Activated CD8-positive, alpha-beta memory T cell treated with anti-CD3 and anti-CD28 coated beads, Interleukin-2, amount 50 U/mL, for 24 hours (primary cell): Measurements from ENCODE around the gene PIP5KL1.

Source experiments
- DNase-seq: peaks from one replicate; pipeline ENCODE4 v3.0.0-alpha.2; 2020; ENCODE audit errors: extremely low read depth

Gene PIP5KL1

DNA sequence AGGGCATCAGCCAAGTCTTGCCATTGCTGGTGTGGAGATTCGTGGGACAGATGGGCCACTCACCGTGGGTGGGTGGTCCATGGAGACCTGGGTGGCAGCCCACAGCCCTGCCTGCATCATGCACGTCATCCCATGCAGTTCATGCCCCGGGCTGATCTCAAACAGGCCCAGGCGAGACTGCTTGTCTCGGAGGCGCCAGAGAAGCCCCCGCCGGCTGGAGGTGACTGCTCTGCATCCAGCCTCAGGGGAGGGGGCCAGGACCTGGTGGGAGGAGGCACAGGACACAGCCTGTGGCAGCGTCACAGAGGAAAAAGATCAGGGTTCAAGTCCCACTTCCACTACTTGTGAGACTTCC is 975 bp downstream of the PIP5KL1 start:
- no peak for DNase-seq

DNA sequence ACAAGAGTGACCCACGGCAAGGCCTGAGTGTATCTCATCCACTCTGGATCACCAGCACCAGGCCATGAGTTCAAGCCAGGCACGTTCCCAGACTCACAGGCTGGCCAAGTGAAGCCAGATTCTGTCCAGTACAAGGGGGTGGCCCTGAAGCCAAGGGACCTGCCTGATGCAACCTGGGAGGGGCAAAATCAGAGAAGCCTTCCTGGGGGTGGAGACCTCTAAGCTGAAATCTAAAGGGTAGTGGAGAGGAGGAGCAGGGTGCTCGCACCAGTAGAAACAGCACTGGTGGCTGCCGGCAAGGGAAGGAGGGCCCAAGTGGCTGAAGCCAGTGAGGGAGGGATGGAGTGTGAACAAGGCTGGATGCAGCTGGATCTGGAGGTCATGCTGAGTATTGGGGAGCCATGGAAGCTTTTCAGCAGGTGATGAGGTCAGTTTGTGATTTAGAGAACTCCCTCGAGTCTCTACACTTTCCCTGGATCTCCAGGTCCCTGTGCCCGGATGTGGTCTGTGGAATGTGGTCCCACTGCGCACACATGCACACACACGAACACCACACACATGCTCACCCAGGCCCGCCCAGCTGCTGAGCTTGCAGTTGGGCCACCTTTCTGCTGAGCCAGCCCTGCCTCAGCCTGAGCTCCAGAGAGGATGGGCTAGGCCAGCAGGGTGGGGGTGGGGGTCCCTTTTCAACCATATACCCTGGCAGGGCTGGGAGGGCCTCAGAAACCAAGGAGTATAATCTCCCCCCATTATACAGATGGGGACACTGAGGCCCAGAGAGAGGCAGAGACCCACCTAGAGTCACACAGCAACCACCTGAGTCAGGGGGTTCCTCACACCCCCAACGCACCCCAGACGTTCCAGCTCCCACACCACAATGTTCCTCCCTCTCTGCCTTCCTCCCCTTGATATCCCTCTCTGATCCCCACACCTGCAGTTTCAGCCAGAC is 1.6 kb downstream of the PIP5KL1 start:
- DNase-seq, result no peak

DNA sequence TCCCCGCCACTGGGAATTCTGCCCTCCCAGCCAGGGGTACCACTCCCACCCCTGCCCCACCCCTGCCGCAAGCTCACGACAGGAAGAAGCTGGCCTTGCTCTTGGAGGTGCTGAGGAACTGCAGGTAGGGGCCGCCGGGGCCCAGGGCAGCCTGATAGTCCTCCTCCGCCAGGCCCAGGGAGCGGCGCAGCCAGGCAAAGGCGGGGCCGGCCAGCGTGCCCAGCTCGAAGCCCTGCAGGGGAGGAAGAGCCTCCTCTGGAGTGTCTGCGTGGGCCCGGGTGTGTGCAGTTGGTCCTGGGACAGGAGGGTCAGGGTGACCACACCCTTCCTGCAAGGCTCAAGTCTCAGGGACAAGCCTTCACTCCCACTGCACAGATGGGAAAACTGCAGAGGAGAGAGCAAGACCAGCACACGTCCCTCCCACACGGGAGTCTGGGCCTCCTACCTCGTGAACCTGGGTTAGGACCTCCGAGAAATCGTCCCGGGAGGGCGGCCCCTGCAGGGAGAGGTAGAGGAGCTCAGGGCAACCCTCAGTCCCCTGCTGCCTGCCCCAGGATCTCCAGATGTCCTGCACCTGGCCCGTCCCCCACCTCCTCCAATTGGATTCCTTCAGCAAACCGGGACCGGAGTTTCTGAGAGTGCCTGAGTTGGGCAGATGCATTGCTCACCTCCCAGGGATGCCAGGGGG is 2.4 kb downstream of the PIP5KL1 start:
- DNase-seq, result no peak

- no peak for DNase-seq
Observed at GRCh38 chr9:127927201-127927987, 3.2 kb downstream of the PIP5KL1 start.

DNA sequence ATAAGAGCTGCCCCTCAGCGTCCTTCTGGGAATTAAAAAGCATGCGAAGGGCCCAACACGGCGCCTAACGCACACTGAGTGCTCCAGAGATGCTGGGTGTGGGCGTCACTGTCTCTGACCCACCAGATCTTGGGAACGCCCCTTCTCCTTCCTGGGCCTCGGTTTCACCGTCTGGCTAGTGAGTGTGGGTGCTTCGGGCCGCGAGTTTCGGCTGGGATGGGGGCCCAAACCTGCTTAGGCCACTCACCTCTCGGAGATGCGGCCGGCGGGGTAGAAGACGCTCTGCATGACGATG is 3.7 kb downstream of the PIP5KL1 start:
- no peak for DNase-seq

DNA sequence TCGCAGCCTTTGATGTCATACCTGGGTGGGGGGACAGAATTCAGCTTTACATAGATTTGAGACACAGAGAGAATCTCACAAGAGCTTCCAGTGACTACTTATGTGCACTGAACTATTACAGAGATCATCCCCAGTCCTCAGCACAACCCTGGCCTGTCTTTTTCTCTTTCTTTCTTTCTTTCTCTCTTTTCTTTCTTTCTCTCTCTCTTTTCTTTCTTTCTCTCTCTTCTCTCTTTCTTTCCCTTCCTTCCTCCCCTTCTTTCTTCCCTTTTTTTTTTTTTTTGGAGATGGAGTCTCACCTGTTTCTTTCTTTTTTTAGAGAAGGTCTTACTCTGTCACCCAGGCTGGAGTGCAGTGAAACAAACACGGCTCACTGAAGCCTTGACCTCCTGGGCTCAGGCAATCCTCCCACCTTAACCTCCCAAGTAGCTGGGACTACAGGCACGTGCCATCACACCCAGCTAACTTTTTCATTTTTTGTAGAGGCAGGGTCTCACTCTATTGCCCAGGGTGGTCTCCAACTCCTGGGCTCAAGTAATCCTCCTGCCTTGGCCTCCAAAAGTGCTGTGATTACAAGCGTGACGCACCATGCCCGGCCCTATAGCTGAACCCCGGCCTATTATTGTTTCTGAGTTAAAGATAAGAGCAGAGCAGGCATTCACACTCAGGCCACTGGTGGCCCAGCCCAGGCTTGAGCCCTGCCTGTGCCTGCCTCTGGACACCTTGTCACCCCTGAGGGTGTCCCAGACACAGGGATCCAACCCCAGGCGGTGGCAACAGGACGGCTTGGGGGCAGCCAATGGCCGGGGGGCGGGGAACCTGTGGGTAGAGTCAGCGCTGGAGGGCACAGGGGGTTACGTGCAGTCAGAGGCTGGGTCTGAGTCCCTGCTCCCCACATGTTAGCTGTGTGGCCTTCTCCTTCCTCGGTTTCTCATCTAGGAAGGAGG is 4.3 kb downstream of the PIP5KL1 start:
- DNase-seq, result no peak

GRCh38 chr9:127924736-127925444 is 5.7 kb downstream of the PIP5KL1 start:
- DNase-seq, result no peak

GRCh38 chr9:127923771-127924170 is 6.8 kb downstream of the PIP5KL1 start:
- no peak for DNase-seq

- no peak for DNase-seq
Observed at GRCh38 chr9:127923046-127923445, 7.5 kb downstream of the PIP5KL1 start.

DNA sequence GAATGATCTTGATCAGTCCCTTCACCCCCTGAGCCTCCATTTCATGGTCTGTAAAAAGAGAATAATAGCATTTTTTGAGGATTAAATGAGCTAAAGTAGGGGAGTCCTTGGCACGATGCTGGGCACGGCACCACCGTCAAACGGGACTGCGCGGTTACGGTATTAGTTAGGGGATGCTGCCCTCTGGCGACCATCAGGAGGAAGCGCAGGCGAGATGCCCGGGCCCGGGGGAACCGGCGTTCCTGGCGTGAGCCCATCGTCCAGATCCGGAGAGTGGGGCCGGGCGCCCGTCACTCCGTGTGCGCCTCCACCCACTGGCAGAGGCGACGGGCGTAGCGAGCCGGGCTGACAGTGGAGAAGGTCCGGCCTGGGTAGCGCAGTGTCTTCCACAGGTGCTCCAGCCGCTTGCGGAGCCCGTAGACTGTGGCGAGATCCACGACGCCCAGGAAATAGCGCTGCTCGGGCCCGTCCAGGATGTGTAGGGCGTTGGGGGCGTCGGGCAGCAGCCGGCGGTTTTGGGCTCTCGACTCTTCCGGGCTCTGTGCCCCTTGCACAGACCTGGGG is 8.9 kb downstream of the PIP5KL1 start:
- no peak for DNase-seq

GRCh38 chr9:127920794-127921193 is 9.8 kb downstream of the PIP5KL1 start:
- DNase-seq, result no peak

DNA sequence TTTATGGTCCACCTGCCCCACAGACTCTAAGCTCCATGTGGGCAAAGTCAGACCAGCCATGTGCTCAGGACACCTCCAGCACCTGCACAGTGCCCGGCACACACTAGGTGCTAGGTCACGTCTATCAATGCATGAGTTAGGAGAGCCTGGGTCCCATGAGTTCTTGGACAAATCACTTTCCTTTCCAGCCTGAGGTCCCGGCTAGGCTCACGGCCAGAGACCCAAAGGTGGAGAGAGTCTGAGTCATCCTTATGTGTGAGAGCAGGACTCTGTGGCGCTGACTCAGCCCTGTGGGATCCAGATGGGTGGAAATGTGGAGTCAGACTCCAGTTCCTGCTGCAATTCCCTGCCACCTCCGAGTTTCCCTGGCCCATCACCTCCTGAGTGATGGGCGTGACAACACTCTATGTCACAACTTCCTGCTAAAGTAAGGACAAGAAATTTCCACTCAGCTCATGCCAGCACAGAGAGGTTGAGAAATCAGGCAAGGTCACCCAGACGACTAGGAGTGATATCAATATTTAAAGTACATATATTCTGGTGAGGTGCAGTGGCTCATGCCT is 11.2 kb downstream of the PIP5KL1 start:
- DNase-seq, result no peak

DNA sequence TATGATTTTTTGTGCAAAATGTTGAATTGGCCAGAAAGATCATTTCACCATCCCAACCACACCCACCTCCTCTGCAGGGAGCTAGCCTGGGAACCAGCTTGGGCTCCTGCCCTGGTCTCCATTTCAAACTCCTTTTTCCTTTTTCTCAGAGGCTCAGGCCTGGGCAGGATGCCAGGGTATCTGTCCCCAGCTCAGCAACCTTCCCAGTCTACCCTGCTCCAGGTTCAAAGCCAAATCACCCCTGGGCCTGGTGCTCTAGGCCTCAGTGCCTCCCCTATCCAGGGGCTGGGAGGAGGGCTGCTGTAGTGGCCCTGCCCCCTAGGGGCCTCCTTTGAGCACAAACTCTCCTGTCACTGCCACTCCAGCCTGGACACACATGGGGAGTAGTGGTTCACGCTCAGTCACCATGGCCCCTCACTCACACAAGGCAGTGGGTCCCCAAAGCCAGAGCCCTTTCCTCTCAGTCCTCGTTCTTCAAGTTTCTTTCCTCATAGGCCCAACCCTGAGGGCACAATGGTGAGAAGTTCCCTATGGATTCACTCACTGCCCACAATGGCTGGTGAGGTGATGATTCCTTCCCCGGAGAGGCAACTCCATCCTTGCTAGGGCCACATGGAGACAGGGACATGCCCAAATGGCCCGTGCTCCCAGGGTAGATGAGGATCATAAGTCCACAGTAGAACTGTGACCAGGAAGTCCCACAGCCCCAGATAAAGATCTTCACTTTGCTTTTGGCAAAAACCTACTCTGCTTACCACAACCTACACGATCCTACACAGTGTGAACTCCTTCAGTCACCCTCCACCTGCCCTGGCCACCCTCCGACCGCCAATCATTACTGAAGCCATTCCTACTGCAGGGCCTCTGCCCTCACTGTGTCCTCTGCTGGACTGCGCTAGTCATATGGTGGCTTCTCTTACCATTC is 12.1 kb downstream of the PIP5KL1 start:
- no peak for DNase-seq

DNA sequence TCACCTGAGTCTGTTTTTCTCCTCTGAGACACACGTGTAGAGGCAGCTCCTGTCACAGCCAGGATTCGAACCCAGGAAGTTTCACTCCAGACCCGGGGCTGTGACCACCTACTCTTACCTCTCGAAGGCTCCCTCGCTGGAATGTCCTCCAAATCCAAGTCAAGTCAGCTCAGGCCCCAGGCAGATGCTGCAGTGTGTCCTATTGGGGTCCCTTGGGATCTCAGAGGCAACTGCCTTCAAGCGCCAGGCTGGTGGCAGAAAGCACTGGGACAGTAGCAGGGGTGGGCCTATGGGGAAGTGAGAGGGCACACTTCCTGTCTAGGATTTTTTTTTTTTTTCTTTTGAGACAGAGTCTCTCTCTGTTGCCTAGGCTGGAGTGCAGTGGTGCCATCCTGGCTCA is 13.0 kb downstream of the PIP5KL1 start:
- DNase-seq, result no peak

- DNase-seq, result peak; percentile 83
Observed at GRCh38 chr9:127916720-127917581, 13.6 kb downstream of the PIP5KL1 start, which contains the start of gene ST6GALNAC4. Gene ST6GALNAC4, minus strand, starts transcription at chr9:127917041. Its CDS starts 622 bp downstream, at chr9:127916419.

DNA sequence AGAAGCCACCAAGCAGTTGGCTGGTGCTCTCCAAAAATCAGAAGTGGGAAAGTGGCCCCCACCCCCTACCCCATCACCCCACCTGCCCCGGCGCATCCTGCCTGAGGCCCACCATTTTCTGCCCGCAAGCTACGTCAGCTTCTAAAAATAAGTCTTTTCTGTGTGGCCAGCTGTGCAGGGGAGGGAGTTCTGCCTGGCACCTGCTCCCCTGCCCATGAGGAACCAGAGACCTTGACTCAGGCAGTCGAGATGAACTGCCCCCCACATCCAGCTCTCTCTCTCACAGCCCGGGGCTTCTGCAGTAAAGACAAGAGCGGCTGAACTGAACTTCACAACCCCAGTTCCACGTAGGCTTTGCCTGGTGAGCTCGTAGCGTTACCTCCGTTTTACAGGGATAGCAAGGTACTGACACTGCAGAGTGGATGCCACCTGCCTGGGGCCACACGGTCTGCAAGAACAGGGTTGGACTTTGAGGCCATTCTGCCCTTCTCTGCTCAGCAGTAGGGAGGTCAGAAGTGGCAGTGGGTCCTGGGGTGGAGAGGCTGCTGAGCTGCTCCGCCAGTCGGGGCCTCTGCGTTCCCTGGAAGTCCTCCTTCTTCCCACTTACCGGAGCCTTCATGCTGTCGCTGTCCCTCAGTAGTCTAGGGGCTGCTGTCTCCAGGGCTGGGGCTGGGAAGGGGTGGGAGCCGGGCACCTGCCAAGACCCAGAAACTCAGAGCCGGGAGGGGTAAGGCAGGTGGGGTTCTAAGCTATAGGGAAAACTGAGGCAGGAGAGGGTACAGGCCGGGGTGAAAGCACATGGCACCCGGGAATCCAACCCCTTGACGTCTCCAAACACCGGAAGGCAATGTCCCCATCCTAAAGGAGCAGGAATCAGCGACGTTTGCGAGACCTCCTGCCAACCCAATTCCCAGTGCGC is 14.5 kb downstream of the PIP5KL1 start:
- DNase-seq, result no peak

DNA sequence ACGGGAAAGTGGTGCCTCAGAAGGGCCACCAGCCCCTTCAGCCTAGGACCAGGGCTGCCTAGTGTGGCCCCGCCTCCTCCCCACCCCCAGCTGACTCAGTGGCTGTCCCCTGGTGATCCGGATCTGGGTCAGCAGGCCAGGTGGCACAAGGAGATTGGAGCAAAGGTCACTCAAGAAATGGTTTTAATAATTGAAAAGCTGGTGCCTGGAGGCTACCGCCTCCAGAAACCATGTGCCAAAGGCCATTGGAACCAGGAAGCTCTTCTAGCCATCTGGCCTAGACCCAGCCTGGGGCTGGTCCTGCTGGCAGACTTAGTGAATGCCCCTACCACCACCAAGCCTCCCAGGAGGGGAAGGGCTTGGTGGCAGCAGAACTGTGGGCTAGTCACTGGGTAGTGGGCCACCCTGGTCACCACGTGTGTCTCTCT is 15.2 kb downstream of the PIP5KL1 start:
- no peak for DNase-seq
